HepG2 (cell line): ENCODE measurements around the gene ZNF302. TPM values are rescaled to one million over a fixed set of nuclear protein-coding genes. Genes with fewer than 3 reads are reported as not detected.

ENCODE experiments used
- ATAC-seq: fragments of 200-7000 bp; cut with Tn5 transposase; 3 replicates; pipeline ENCODE4 v1.9.1; 2020; ENCODE audit warnings: mild to moderate bottlenecking, moderate library complexity
- BruUV-seq: library from RNA; stranded (reverse); fragments of 400-500 nt; replicated peaks from 2 replicates; lab custom pipeline; 2021; lab: Mats Ljungman, UMichigan
- CTCF ChIA-PET: fragments of 300-600 bp; formaldehyde crosslinking; extraction: SDS; loops from one replicate; lab custom pipeline; 2021; ENCODE audit warnings: low total read pairs, inconsistent platforms, low intra/inter-chr PET ratio; lab: Yijun Ruan, JAX
- POLR2A ChIA-PET: fragments of 350-600 bp; sonication (Branson Sonifier 250); formaldehyde crosslinking; loops from one replicate; lab custom pipeline; 2020; ENCODE audit warnings: antibody characterized with exemption, inconsistent platforms; lab: Yijun Ruan, JAX
- DNase-seq: peaks from one replicate; pipeline ENCODE4 v3.0.0-alpha.2; 2015; ENCODE audit warnings: low spot score
- FAIRE-seq: peaks from 3 replicates; lab custom pipeline; 2011; peaks lifted over from hg19 to GRCh38; lab: Jason Lieb, UNC
- H2AFZ ChIP-seq: one replicate; pipeline ENCODE4 v1.6.1; 2011; ENCODE audit warnings: low read length, inconsistent platforms
- H3K27ac ChIP-seq: fragments of 300-600 bp; 3 replicates; pipeline ENCODE4 v1.8.0; 2011; ENCODE audit warnings: mixed run types, mild to moderate bottlenecking, mixed read lengths, low read length, inconsistent platforms; ENCODE audit not compliant: insufficient read depth; ENCODE audit errors: extremely low read length
- H3K27me3 ChIP-seq, 2 experiments: fragments of 200-600 bp in 1 of 2; 2 replicates in 1 of 2; 3 replicates in 1 of 2; pipeline versions ENCODE4 v1.6.0 to v1.8.0; 2011; ENCODE audit warnings: low read length in 2 of 2, mild to moderate bottlenecking in 2 of 2, moderate library complexity in 2 of 2, inconsistent platforms in 1 of 2; ENCODE audit not compliant: insufficient read depth in 2 of 2, control insufficient read depth in 1 of 2
- H3K36me3 ChIP-seq, 2 experiments: fragments of 200-600 bp in 1 of 2; replicated peaks in 1 of 2; 2 replicates in 1 of 2; 3 replicates in 1 of 2; pipeline versions ENCODE4 v1.5.1 to v1.8.0; 2011; ENCODE audit warnings: low read length in 2 of 2, inconsistent platforms in 1 of 2; ENCODE audit not compliant: insufficient read depth in 2 of 2, control insufficient read depth in 1 of 2
- H3K4me1 ChIP-seq: 2 replicates; pipeline ENCODE4 v1.5.1; 2012; ENCODE audit warnings: low read length, inconsistent platforms; ENCODE audit not compliant: insufficient read depth
- H3K4me2 ChIP-seq: 2 replicates; pipeline ENCODE4 v1.6.0; 2011; ENCODE audit warnings: low read depth, low read length, inconsistent platforms
- H3K4me3 ChIP-seq, 3 experiments: fragments of 200-600 bp in 1 of 3; sonication (generic), shearing (Covaris generic) in 1 of 3; replicated peaks in 1 of 3; 2 replicates each; pipeline ENCODE4 v1.5.1; 2011 to 2016; ENCODE audit warnings: low read length in 3 of 3, inconsistent platforms in 2 of 3, low read depth in 2 of 3, mild to moderate bottlenecking in 2 of 3, control low read depth in 1 of 3, mixed read lengths in 1 of 3; ENCODE audit not compliant: insufficient read depth in 1 of 3
- H3K79me2 ChIP-seq: one replicate; pipeline ENCODE4 v1.6.1; 2011; ENCODE audit warnings: low read length, inconsistent platforms; ENCODE audit not compliant: insufficient read depth
- H3K9ac ChIP-seq: 2 replicates; pipeline ENCODE4 v1.6.0; 2011; ENCODE audit warnings: mild to moderate bottlenecking, low read depth, low read length, inconsistent platforms; ENCODE audit not compliant: insufficient read depth
- H3K9me3 ChIP-seq: 2 replicates; pipeline ENCODE4 v1.5.1; 2012; ENCODE audit warnings: mild to moderate bottlenecking, low read length
- H4K20me1 ChIP-seq: 2 replicates; pipeline ENCODE4 v1.6.0; 2011; ENCODE audit warnings: inconsistent platforms, mild to moderate bottlenecking, low read length, moderate library complexity; ENCODE audit not compliant: insufficient read depth
- AKAP8 ChIP-seq: sonication (generic); formaldehyde crosslinking; IDR thresholded peaks from 2 replicates; pipeline ENCODE4 v1.5.1; 2020; ENCODE audit warnings: mild to moderate bottlenecking, missing genetic modification reagents
- ELF3 ChIP-seq: IDR thresholded peaks from 2 replicates; pipeline ENCODE4 v1.6.1; 2016; ENCODE audit warnings: missing genetic modification reagents, missing compliant biosample characterization
- ETV5 ChIP-seq: IDR thresholded peaks from 2 replicates; pipeline ENCODE4 v1.6.1; 2018; ENCODE audit warnings: missing biosample characterization, missing genetic modification reagents, inconsistent platforms, borderline replicate concordance
- JUN ChIP-seq: sonication (generic); formaldehyde crosslinking; IDR thresholded peaks from 2 replicates; pipeline ENCODE4 v1.4.0; 2020; ENCODE audit warnings: mild to moderate bottlenecking, missing genetic modification reagents
- MTA3 ChIP-seq: sonication (generic); formaldehyde crosslinking; IDR thresholded peaks from 2 replicates; pipeline ENCODE4 v1.4.0; 2020; ENCODE audit warnings: missing genetic modification reagents
- NR2F2 ChIP-seq: IDR thresholded peaks from 2 replicates; pipeline ENCODE4 v1.6.1; 2012; ENCODE audit warnings: low read depth, inconsistent platforms, borderline replicate concordance
- POLR2AphosphoS2 ChIP-seq: IDR thresholded peaks from 2 replicates; pipeline ENCODE4 v1.6.1; 2011; ENCODE audit warnings: low read depth, low read length, improper control_type of control experiment
- SCMH1 ChIP-seq: sonication (generic); formaldehyde crosslinking; IDR thresholded peaks from 2 replicates; pipeline ENCODE4 v1.9.0; 2021; ENCODE audit warnings: missing genetic modification reagents, mild to moderate bottlenecking, borderline replicate concordance
- THAP8 ChIP-seq: sonication (generic); formaldehyde crosslinking; IDR thresholded peaks from 2 replicates; pipeline ENCODE4 v1.5.1; 2020; ENCODE audit warnings: missing genetic modification reagents, mild to moderate bottlenecking, borderline replicate concordance
- YY1 ChIP-seq: IDR thresholded peaks from 2 replicates; pipeline ENCODE4 v1.6.1; 2011; ENCODE audit warnings: low read length, low read depth, moderate library complexity, mild to moderate bottlenecking; ENCODE audit not compliant: insufficient read depth, insufficient replicate concordance
- ZFY ChIP-seq: sonication (generic); formaldehyde crosslinking; IDR thresholded peaks from 2 replicates; pipeline ENCODE4 v1.4.0; 2020; ENCODE audit warnings: missing genetic modification reagents
- ZHX2 ChIP-seq, 2 experiments: sonication (generic) in 1 of 2; formaldehyde crosslinking in 1 of 2; IDR thresholded peaks; 2 replicates each; pipeline versions ENCODE4 v1.6.1 to v1.9.0; 2014 to 2022; ENCODE audit warnings: antibody characterized with exemption in 1 of 2, borderline replicate concordance in 1 of 2, inconsistent platforms in 1 of 2, low read depth in 1 of 2, missing genetic modification reagents in 1 of 2
- WGBS: methylation state at CpG from one replicate; pipeline ENCODE4 v1.1.6; 2017; ENCODE audit warnings: low lambda C conversion rate; 5-methylcytosine and 5-hydroxymethylcytosine counted together
- in situ Hi-C: cut with HindIII; loops from 2 replicates; pipeline ENCODE4 v1.10.0; 2017; ENCODE audit warnings: low pct_unique_long_range_greater_than_20kb; ENCODE audit not compliant: extremely low pct_ligation_motif_present
- intact Hi-C: fragments of 100-400 bp; cut with micrococcal nuclease; formaldehyde crosslinking; loops from one replicate; pipeline ENCODE4 v1.10.0; 2022; ENCODE audit not compliant: unreplicated experiment
- polyA plus RNA-seq, 8 experiments: library from polyadenylated mRNA; depleted of rRNA in 3 of 8; stranded (reverse) in 7 of 8; unstranded in 1 of 8; fragments of >200 nt; fragmentation: Illumina TruSeq in 4 of 8; extraction: Trizol in 4 of 8; gene quantifications; 2 replicates each; pipeline versions ENCODE4 v1.2.1 to v1.2.3, GENCODE V29; 2011 to 2016; ENCODE audit warnings: low read depth in 4 of 8, missing spikeins in 1 of 8, mixed read lengths in 1 of 8; ENCODE audit not compliant: insufficient read depth in 1 of 8
- total RNA-seq, 5 experiments: library from RNA; depleted of rRNA; stranded (reverse); fragments of >200 nt; fragmentation: Illumina TruSeq; extraction: Trizol; gene quantifications; 2 replicates each; pipeline ENCODE4 v1.2.3, GENCODE V29; 2016; ENCODE audit warnings: low read depth in 1 of 5

Gene ZNF302
- total and polyA plus RNA-seq, 2 of the 13 experiments (the other 11 are each of a cell fraction or from before 2014, with no cell fraction given) = not detected

- no peak for ATAC-seq
Observed at GRCh38 chr19:34654796-34655195, 22.7 kb upstream of the ZNF302 start.

More at GRCh38 chr19:34654796-34655195, 22.7 kb upstream of the ZNF302 start:
- in situ Hi-C loops = no loop called here
- FAIRE-seq = no peak
- BruUV-seq = no TSS peak
- Histone ChIP-seq H3K9ac (no peak overlapping the region), H3K27me3 (no peaks in the 10 kb centered on the region), H4K20me1 (no peaks in the 10 kb centered on the region), H3K9me3 (peaks cover 7% of the 10 kb centered on the region; the same call in 1 of the 2 replicates), H3K79me2 (no peaks in the 10 kb centered on the region), H3K4me2 (no peak overlapping the region), H3K36me3 (no peaks in the 10 kb centered on the region)
- DNase-seq = no peak
- WGBS = 0% methylated on average over 2 of the region's 2 CpGs
- POLR2A ChIA-PET = no interaction called here
- no peak for TF ChIP-seq POLR2AphosphoS2
- TF ChIP-seq NR2F2 = no peak
- no peak for TF ChIP-seq YY1
- no peak for TF ChIP-seq ZFY (CRISPR knock-in tag)
- TF ChIP-seq ZHX2 (IDR thresholded peaks at IDR 0.05; ENCODE audit: low read depth) = no peak
- TF ChIP-seq ZHX2 (CRISPR knock-in tag; IDR thresholded peaks at IDR 0.05; ENCODE audit: borderline replicate concordance) = no peak
- TF ChIP-seq JUN = no peak
- TF ChIP-seq AKAP8 (CRISPR knock-in tag) = no peak
- no peak for TF ChIP-seq SCMH1 (CRISPR knock-in tag)
- no peak for TF ChIP-seq ETV5
- TF ChIP-seq MTA3 (CRISPR knock-in tag) = no peak
- no peak for TF ChIP-seq THAP8 (CRISPR knock-in tag)
- no peak for TF ChIP-seq ELF3 (CRISPR knock-in tag)
- TF ChIP-seq, all 625 proteins: peak for 0
- Histone ChIP-seq H3K4me3 (no peak overlapping the region), H3K4me1 (peaks cover 16% of the 10 kb centered on the region), H3K27ac (no peak overlapping the region), H2AFZ (no peak overlapping the region)
- intact Hi-C loops = no loop called here
- CTCF ChIA-PET = no interaction called here
